OCI-LY1 (cell line): ENCODE results near the gene TMCC1.

Source experiments
- CTCF ChIP-seq: fragments of 200-600 bp; sonication (generic), shearing (Covaris generic); IDR thresholded peaks from 2 replicates; pipeline ENCODE4 v1.5.1; 2017; ENCODE audit warnings: mild to moderate bottlenecking, antibody characterized with exemption, low read length, moderate library complexity, mixed read lengths
- EZH2 ChIP-seq: fragments of 200-600 bp; sonication (generic), shearing (Covaris generic); IDR thresholded peaks from 2 replicates; pipeline ENCODE4 v1.8.0; 2017; ENCODE audit warnings: borderline replicate concordance, mixed run types, mild to moderate bottlenecking, antibody characterized with exemption, low read length, moderate library complexity, mixed read lengths

GRCh38 chr3:129855832-129856419 is 37.6 kb downstream of the TMCC1 start:
- TF ChIP-seq EZH2 (no peak), CTCF (no peak)
